ENCODE results near the gene PPT2.
"Not testable (repeated sequence)": the region's sequence is repeated elsewhere in the genome, so short reads cannot be mapped to it uniquely, and the experiment has no call there.

The PPT2 gene

DNA sequence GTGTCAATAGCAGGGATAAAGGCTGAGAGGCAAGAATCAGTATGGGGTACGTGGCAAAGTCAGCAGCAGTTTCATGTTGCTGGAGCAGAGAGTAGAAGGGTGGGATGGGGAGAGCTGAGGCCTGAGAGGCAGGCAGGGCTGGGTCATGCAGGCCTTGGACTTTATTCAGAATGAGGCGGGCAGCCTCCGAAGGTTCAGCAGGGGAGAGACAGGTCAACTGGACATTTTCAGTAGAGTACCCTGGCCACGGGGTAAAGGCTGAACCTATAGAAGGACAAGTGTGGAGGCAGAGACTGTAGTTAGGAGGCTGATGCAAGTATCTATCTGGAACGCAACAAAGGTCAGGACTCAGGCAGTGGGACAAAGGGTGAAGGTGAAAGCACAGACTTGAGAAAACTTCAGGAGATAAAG, 56.3 kb downstream of the PPT2 start:
- no peak for DNase-seq (ENCODE audit: low read depth)

DNA sequence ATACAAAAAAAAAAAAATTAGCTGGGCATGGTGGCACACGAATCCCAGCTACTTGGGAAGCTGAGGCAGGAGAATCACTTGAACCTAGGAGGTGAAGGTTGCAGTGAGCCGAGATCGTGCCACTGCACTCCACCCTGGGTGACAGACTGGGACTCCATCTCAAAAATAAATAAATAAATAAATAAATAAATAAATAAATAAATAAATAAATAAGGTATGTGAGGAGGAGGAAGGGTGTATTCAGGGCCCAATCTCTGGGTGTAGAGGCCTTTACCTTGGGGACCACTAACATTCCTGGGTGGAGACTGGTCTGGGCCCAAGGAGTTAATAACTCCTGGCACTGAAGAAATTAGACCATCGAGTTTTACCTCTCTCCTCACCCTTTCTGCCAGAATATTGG, 57.5 kb downstream of the PPT2 start:
- not testable (repeated sequence) for DNase-seq (ENCODE audit: low read depth)

DNA sequence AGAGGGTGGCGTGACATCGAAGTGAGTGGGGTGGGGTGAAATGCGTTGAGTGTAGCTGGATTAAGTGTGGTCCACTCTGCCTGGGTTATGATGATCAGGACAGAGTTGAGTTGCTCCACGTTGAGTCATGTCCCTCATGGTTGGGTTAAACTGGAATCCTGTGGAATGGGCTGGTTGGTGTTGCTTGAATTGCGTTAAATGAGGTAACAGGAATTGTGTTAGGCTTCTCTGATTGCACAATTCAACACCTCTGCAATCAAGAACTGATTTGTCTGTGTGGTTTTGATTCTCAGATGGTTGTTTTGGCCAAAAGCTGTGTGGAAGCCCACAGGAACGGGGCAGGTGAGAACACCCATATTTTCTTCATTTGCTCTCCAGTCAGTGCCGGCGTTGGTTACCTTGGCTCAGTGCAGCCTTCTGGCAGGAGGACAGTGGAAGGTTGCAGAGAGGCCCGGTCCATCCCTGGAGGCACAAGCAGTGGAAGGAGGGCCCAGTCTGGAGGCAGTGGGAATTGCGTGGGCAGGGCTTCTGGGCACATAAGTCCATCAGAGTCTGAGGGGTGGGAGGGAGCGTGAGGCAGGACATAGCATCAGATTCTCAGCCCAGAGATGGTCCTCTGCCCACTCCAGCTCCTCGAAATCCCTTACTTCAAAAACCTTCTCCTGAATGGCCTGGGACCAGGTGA, 58.3 kb downstream of the PPT2 start:
- DNase-seq (ENCODE audit: low read depth): no peak

All from non-pigmented ciliary epithelial cell (primary cell).